HepG2 (cell line): ENCODE results near the gene HYAL1. TPM values are rescaled to one million over a fixed set of nuclear protein-coding genes. Genes with fewer than 3 reads are reported as not detected.
A peak's percentile ranks its signal among the peaks of the same experiment; 100 is the strongest.

Source experiments
- ATF6 ChIP-seq: sonication (generic); formaldehyde crosslinking; conservative IDR thresholded peaks from 2 replicates; pipeline ENCODE4 v1.4.0; 2020; ENCODE audit warnings: missing genetic modification reagents
- CC2D1A ChIP-seq: sonication (generic); formaldehyde crosslinking; IDR thresholded peaks from 2 replicates; pipeline ENCODE4 v1.8.1; 2023; ENCODE audit warnings: mild to moderate bottlenecking, missing genetic modification reagents
- EHMT2 ChIP-seq: fragments of 200-600 bp; sonication (generic); IDR thresholded peaks from 2 replicates; pipeline ENCODE4 v1.7.0; 2017; ENCODE audit warnings: antibody characterized with exemption, low read depth, low read length, borderline replicate concordance
- ETV6 ChIP-seq: sonication (generic); formaldehyde crosslinking; conservative IDR thresholded peaks from 2 replicates; pipeline ENCODE4 v1.4.0; 2020; ENCODE audit warnings: missing genetic modification reagents
- FLYWCH1 ChIP-seq: sonication (generic); formaldehyde crosslinking; IDR thresholded peaks from 2 replicates; pipeline ENCODE4 v1.8.1; 2023; ENCODE audit warnings: mild to moderate bottlenecking, missing genetic modification reagents
- HNF1A ChIP-seq, 2 experiments: sonication (generic) in 1 of 2; formaldehyde crosslinking in 1 of 2; IDR thresholded peaks; 2 replicates each; pipeline versions ENCODE4 v1.4.0 to v1.6.1; 2016 to 2020; ENCODE audit warnings: borderline replicate concordance in 1 of 2, low read depth in 1 of 2, mild to moderate bottlenecking in 1 of 2, missing genetic modification reagents in 1 of 2
- KLF15 ChIP-seq: sonication (generic); formaldehyde crosslinking; IDR thresholded peaks from 2 replicates; pipeline ENCODE4 v1.8.1; 2023; ENCODE audit warnings: borderline replicate concordance, mild to moderate bottlenecking, inconsistent platforms, missing genetic modification reagents, mixed read lengths
- KLF6 ChIP-seq: IDR thresholded peaks from 2 replicates; pipeline ENCODE4 v1.8.0; 2016; ENCODE audit warnings: missing biosample characterization, missing genetic modification reagents
- KMT2A ChIP-seq: sonication (generic); formaldehyde crosslinking; IDR thresholded peaks from 2 replicates; pipeline ENCODE4 v1.4.0; 2020; ENCODE audit warnings: missing genetic modification reagents
- NCOA5 ChIP-seq: sonication (generic); formaldehyde crosslinking; IDR thresholded peaks from 2 replicates; pipeline ENCODE4 v1.4.0; 2020; ENCODE audit warnings: missing genetic modification reagents
- NR2F2 ChIP-seq: IDR thresholded peaks from 2 replicates; pipeline ENCODE4 v1.6.1; 2012; ENCODE audit warnings: low read depth, inconsistent platforms, borderline replicate concordance
- PRDM4 ChIP-seq: sonication (generic); formaldehyde crosslinking; IDR thresholded peaks from 2 replicates; pipeline ENCODE4 v1.9.0; 2021; ENCODE audit warnings: missing genetic modification reagents, borderline replicate concordance
- SKIL ChIP-seq: sonication (generic); formaldehyde crosslinking; IDR thresholded peaks from 2 replicates; pipeline ENCODE4 v1.8.0; 2022; ENCODE audit warnings: missing genetic modification reagents, mild to moderate bottlenecking, moderate library complexity, borderline replicate concordance
- STAT5B ChIP-seq: sonication (generic); formaldehyde crosslinking; IDR thresholded peaks from 2 replicates; pipeline ENCODE4 v1.4.0; 2020; ENCODE audit warnings: missing genetic modification reagents
- TP53 ChIP-seq: sonication (generic); formaldehyde crosslinking; conservative IDR thresholded peaks from 2 replicates; pipeline ENCODE4 v1.4.0; 2020; ENCODE audit warnings: missing genetic modification reagents
- ZBTB1 ChIP-seq: sonication (generic); formaldehyde crosslinking; IDR thresholded peaks from 2 replicates; pipeline ENCODE4 v1.4.0; 2020; ENCODE audit warnings: missing genetic modification reagents, borderline replicate concordance
- ZNF335 ChIP-seq: sonication (generic); formaldehyde crosslinking; IDR thresholded peaks from 2 replicates; pipeline ENCODE4 v1.4.0; 2020; ENCODE audit warnings: missing genetic modification reagents
- ZNF354B ChIP-seq: sonication (generic); formaldehyde crosslinking; IDR thresholded peaks from 2 replicates; pipeline ENCODE4 v1.8.0; 2022; ENCODE audit warnings: mild to moderate bottlenecking, missing genetic modification reagents
- polyA plus RNA-seq, 8 experiments: library from polyadenylated mRNA; depleted of rRNA in 3 of 8; stranded (reverse) in 7 of 8; unstranded in 1 of 8; fragments of >200 nt; fragmentation: Illumina TruSeq in 4 of 8; extraction: Trizol in 4 of 8; gene quantifications; 2 replicates each; pipeline versions ENCODE4 v1.2.1 to v1.2.3, GENCODE V29; 2011 to 2016; ENCODE audit warnings: low read depth in 4 of 8, missing spikeins in 1 of 8, mixed read lengths in 1 of 8; ENCODE audit not compliant: insufficient read depth in 1 of 8
- total RNA-seq, 5 experiments: library from RNA; depleted of rRNA; stranded (reverse); fragments of >200 nt; fragmentation: Illumina TruSeq; extraction: Trizol; gene quantifications; 2 replicates each; pipeline ENCODE4 v1.2.3, GENCODE V29; 2016; ENCODE audit warnings: low read depth in 1 of 5

The HYAL1 gene
- total and polyA plus RNA-seq, 2 of the 13 experiments (the other 11 are each of a cell fraction or from before 2014, with no cell fraction given): 76.5 to 193 TPM

GRCh38 chr3:50302095-50303012 lies 1.0 kb downstream of the HYAL1 start (continued):
- TF ChIP-seq SKIL: no peak
- TF ChIP-seq KMT2A (CRISPR knock-in tag): no peak
- no peak for TF ChIP-seq KLF6
- TF ChIP-seq ZNF335 (CRISPR knock-in tag): no peak
- no peak for TF ChIP-seq NCOA5
- TF ChIP-seq HNF1A (IDR thresholded peaks at IDR 0.05; ENCODE audit: low read depth): no peak
- no peak for TF ChIP-seq HNF1A (CRISPR knock-in tag; IDR thresholded peaks at IDR 0.05; ENCODE audit: borderline replicate concordance)
- TF ChIP-seq KLF15 (CRISPR knock-in tag): no peak
- peak; percentile 11; the same call in 1 of the 2 replicates for TF ChIP-seq CC2D1A (CRISPR knock-in tag)
- TF ChIP-seq STAT5B (CRISPR knock-in tag): no peak
- TF ChIP-seq FLYWCH1: no peak
- TF ChIP-seq ETV6: no peak
- no peak for TF ChIP-seq NR2F2
- TF ChIP-seq ATF6 (CRISPR knock-in tag): no peak
- TF ChIP-seq ZBTB1: no peak
- TF ChIP-seq ZNF354B (CRISPR knock-in tag): 0 out of 2 replicates have a peak, but pooled peaks have one; percentile 16
- TF ChIP-seq PRDM4: no peak
- TF ChIP-seq EHMT2: no peak
- no peak for TF ChIP-seq TP53 (CRISPR knock-in tag)
